HG03139 (cell line): ENCODE results near the gene RAB3GAP1.
"Not testable (repeated sequence)": the region's sequence is repeated elsewhere in the genome, so short reads cannot be mapped to it uniquely, and the experiment has no call there.

Experiments used
- ATAC-seq: cut with Tn5 transposase; IDR thresholded peaks from one replicate; pipeline ENCODE4 v1.9.1; 2021; ENCODE audit not compliant: unreplicated experiment

The RAB3GAP1 gene

GRCh38 chr2:135052997-135053474, 944 bp downstream of the RAB3GAP1 start:
- peak; percentile 21 for ATAC-seq

GRCh38 chr2:135055182-135055786, 3.2 kb downstream of the RAB3GAP1 start:
- ATAC-seq, result no peak

- no peak for ATAC-seq
These were observed 4.7 kb downstream of the RAB3GAP1 start for GRCh38 chr2:135056790-135057189.

DNA sequence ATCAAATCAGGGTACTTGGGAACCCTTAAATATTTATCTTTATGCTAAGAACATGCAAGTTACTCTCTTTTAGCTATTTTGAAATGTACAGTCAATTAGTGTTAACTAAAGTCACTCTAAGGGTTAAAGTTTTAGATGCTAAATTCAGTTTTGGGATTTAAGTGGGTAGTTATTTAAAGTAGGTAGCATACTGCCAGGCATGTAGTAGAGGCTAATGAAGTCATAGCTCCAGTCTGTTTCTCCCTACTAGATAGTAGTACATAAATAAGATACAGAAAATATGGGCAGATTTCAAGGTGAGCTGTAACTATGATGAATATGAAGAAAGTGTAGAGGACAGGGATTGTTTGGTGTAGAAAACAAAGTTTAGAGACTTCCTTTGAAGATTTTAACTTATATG, 7.5 kb downstream of the RAB3GAP1 start:
- no peak for ATAC-seq

- no peak for ATAC-seq
These were observed 11.1 kb downstream of the RAB3GAP1 start for GRCh38 chr2:135063210-135063609.

DNA sequence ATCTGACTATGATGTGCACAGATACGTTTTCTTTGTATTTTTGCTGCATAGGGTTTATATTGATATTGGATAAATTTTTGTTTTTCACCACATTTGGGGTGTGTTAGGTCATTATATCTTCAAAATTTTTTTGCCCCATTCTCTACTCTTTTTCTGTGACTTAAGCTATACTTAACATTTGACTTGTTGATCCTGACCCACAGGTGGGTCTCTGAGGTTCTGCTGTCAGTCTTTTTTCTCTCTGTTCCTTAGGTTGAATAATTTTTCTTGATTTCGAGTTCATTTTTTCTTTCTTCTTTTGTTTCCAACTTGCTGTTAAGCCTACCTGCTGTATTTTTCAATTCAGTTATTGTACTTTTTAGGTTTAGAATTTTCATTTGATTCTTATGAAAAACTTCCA, 12.1 kb downstream of the RAB3GAP1 start:
- no peak for ATAC-seq

DNA sequence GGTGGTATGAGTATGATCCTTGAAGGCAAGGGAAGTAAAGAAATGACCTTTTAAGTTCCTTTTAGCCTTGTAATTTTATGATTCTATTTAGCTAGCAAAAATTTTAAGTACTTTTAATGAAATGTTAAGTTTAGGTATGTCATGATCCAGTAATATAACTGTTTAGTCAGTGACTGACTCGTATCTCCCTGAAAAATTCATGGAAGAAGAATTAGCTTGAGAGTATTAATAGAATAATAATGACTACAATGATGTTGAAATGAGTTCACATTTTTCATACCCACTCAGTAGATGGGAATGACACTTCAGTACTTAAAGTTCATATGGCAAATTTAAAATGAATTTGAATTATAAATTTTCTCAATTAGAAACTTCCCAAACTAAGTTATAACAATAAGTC, 14.6 kb downstream of the RAB3GAP1 start:
- no peak for ATAC-seq

- ATAC-seq, result no peak
These were observed 20.3 kb downstream of the RAB3GAP1 start for GRCh38 chr2:135072125-135072997.

DNA sequence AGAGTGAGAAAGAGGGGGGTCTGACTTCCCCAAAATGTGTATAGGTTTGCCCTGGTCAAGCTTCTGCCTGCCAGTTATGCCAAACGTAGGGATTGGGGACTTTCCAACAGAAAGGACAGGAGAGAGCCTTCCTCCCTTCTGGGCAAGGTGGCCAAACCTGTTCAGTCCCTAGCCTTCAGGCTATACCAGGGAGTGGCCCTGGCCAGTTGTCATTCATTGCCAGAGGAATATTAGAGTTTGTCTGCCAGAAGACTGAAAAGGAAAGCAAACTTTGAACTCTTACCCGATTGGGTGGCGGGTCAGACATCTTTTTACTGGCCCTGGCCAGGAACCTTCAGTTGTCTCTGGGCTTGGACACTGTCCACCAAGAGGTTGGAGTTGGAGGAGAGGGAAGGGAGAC, 22.1 kb downstream of the RAB3GAP1 start:
- ATAC-seq, result no peak

- ATAC-seq, result no peak
These were observed 24.5 kb downstream of the RAB3GAP1 start for GRCh38 chr2:135076556-135076955.

- no peak for ATAC-seq
These were observed 26.3 kb downstream of the RAB3GAP1 start for GRCh38 chr2:135078417-135078816.

DNA sequence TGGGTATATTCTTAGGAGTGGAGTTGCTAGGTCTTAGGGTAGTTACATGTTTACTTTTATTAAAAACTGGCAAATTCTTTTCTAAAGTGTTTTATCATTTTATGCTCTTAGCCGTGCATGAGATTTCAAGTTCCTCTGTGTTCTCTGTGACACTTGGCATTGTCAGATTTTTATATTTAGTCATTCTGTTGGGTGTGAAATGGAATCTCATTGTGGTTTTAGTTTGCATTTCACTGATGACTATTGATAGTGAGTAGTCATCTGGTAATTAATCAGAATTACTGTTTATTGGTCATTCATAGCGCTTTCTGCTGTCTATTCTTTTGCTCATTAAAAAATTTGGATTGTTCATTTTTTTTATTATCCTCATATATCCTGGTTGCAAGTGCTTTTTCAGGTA, 34.1 kb downstream of the RAB3GAP1 start:
- no peak for ATAC-seq

GRCh38 chr2:135089597-135089996, 37.5 kb downstream of the RAB3GAP1 start:
- ATAC-seq, result not testable (repeated sequence)

DNA sequence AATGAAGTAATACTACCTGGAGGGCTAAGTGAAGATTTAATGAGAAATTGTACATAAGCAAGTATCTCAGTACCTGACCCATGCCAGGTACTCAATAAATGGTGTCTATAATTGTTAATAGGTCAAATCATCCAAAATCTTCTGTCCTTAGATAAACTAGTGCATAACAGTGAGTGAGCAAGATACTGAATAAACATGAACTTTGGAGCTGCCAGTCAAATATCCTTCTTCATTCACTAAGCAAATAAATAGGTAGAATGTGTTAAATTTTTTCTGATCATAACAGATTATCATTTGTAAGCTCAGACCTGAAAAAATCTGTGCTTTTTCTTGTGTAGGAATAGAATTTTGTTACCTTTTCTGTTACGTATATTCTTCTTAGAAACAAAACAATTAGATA, 39.6 kb downstream of the RAB3GAP1 start:
- ATAC-seq, result no peak

DNA sequence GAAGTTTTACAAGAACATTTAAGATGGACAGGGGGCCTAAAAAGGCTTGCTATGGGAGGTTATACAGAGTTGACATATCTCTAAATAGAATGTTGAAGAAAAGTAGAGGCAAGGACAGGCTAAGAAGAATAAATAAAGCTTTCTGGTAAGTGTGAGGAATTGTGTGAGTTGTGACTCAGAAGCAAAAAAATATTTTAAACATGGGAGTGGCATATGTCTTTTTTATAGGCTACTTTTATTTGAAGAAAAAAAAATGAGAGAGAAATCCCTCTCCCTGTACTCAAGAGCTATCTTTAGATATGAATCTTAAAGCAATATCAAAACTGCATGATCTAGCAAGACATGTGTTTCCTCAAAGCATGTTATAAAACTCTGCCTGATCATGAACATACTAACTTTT, 41.1 kb downstream of the RAB3GAP1 start:
- no peak for ATAC-seq

GRCh38 chr2:135093670-135094330, 41.7 kb downstream of the RAB3GAP1 start:
- no peak for ATAC-seq

- no peak for ATAC-seq
These were observed 42.4 kb downstream of the RAB3GAP1 start for GRCh38 chr2:135094508-135094907.

DNA sequence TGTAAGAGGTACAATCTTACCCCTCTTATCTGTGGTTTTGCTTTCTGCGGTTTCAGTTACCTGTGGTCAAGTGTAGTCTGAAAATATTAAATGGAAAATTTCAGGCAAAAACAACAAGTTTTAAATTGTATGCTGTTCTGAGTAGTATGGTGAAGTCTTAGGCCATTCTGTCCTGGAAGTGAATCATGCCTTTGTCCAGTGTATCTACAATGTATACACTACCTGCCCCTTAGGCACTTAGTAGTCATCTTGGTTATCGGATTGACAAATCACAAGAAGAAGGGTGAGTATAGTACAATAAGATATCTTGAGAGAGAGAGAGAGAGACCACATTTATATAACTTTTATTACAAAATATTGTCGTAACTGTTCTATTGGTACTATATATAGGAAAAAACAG, 43.5 kb downstream of the RAB3GAP1 start:
- no peak for ATAC-seq

GRCh38 chr2:135096665-135097446, 44.8 kb downstream of the RAB3GAP1 start:
- ATAC-seq, result no peak

DNA sequence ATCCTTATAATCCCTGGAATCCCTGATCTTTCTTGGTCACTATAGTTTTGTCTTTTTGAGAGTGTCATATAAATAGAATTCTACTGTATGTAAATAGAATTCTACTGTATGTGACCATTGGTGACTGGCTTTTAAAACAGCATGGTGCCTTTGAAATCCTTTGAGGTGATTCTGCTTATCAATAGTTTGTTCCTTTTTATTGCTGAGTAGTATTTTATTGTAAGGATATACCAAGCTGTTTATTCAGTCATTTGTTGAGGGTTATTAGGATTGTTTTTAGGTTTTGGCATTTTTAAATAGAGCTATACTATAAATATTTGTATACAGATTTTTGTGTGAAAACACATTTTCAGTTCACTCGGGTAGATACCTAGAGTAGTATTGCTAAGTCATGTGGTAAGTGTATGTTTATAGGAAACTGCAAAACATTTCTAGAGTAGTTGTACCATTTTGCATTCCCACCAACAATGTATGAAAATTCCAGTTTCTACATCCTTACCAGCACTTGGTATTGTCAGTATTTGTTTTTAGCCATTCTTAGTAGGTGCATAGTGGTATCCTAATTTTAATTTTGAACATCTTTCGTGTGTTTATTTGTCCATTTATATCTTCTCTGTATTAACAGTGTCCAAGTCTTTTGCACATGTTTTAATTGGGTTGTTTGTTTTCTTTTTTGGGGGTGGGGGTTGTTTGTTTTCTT, 45.6 kb downstream of the RAB3GAP1 start:
- no peak for ATAC-seq
